Activated T-helper 1 cell treated with anti-CD3 and anti-CD28 coated beads, Interleukin-12 subunit alpha, Interleukin-12 subunit beta, Interleukin-2, Interleukin-4 antibody, amounts not matched to agents 30 ng/mL and 10 ng/mL and 1 ng/mL, durations not matched to agents 14 hours and 24 hours and 36 hours (primary cell): ENCODE measurements around the gene ERVK3-1. TPM values are rescaled to one million over a fixed set of nuclear protein-coding genes. Genes with fewer than 3 reads are reported as not detected.

Experiments used
- DNase-seq: peaks from one replicate; pipeline ENCODE4 v3.0.0; 2021; ENCODE audit warnings: low spot score
- H3K27ac Mint-ChIP-seq: one replicate; pipeline ENCODE4 v1.8.0; 2021; ENCODE audit warnings: mild to moderate bottlenecking, mixed read lengths
- H3K27me3 Mint-ChIP-seq: one replicate; pipeline ENCODE4 v1.8.0; 2022; ENCODE audit warnings: mild to moderate bottlenecking, moderate library complexity, mixed read lengths; ENCODE audit not compliant: insufficient read depth
- H3K36me3 Mint-ChIP-seq: one replicate; pipeline ENCODE4 v1.8.0; 2021; ENCODE audit warnings: low read depth, mixed read lengths
- H3K4me1 Mint-ChIP-seq: one replicate; pipeline ENCODE4 v1.8.0; 2021; ENCODE audit warnings: low read depth, mixed read lengths
- H3K4me3 Mint-ChIP-seq: one replicate; pipeline ENCODE4 v1.8.0; 2021; ENCODE audit warnings: mild to moderate bottlenecking, moderate library complexity, mixed read lengths
- H3K9me3 Mint-ChIP-seq: one replicate; pipeline ENCODE4 v1.8.0; 2021; ENCODE audit warnings: mixed read lengths
- intact Hi-C: fragments of 100-400 bp; cut with micrococcal nuclease; formaldehyde crosslinking; loops from one replicate; pipeline ENCODE4 v1.15.1; 2024
- total RNA-seq: library from RNA; stranded (reverse); gene quantifications from 2 replicates; pipeline ENCODE4 v1.2.3, GENCODE V29; 2022

ERVK3-1 gene
- total RNA-seq, 1 donor from 2014 or later = 87.1 TPM

DNA sequence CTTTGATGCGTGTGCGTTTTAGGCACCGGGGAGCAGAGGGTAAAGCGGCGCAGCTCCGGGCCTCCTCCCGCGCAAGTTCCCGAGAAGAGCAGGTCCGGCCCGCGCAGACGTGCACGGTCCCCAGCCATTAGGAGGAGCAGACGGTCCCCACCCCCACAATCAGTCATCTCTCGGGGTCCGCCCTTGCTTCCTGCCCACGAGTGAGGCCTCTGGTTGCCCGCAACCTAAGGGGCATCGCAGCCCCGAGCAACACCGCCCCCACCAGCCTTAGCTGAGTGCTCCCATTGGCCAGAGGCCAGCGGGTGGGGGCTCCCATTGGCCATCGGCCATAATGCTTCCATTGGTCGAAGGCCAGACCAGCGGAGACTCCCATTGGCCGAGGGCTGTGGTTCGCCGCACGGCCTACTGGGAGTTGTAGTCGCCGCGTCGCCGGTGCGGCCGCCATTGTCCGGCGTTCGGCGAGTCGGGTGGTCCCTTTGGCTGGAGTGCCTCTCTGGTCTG is 26.6 kb upstream of the ERVK3-1 start, which contains the start of gene ZNF8:
ZNF8 (plus strand) TSS at position 415 of the 501 bp plus-strand sequence. CDS start 127 bp downstream, outside the sequence.
- peak; percentile 97 for DNase-seq
- Mint-ChIP-seq H3K27me3 (no peaks in the 10 kb centered on the region), H3K4me1 (peaks cover 23% of the 10 kb centered on the region), H3K9me3 (peaks cover 29% of the 10 kb centered on the region), H3K36me3 (peaks cover 54% of the 10 kb centered on the region), H3K4me3 (peak within 1 kb of the TSS; percentile 92), H3K27ac (peak within 1 kb of the TSS; percentile 93)
- intact Hi-C loops = loop anchor here (1.0 to 5.0 kb wide), 12 partner anchors 27 to 843 kb away; partner anchors contain the start of genes ERVK3-1, ZNF132, ZNF274 and ZNF324B

DNA sequence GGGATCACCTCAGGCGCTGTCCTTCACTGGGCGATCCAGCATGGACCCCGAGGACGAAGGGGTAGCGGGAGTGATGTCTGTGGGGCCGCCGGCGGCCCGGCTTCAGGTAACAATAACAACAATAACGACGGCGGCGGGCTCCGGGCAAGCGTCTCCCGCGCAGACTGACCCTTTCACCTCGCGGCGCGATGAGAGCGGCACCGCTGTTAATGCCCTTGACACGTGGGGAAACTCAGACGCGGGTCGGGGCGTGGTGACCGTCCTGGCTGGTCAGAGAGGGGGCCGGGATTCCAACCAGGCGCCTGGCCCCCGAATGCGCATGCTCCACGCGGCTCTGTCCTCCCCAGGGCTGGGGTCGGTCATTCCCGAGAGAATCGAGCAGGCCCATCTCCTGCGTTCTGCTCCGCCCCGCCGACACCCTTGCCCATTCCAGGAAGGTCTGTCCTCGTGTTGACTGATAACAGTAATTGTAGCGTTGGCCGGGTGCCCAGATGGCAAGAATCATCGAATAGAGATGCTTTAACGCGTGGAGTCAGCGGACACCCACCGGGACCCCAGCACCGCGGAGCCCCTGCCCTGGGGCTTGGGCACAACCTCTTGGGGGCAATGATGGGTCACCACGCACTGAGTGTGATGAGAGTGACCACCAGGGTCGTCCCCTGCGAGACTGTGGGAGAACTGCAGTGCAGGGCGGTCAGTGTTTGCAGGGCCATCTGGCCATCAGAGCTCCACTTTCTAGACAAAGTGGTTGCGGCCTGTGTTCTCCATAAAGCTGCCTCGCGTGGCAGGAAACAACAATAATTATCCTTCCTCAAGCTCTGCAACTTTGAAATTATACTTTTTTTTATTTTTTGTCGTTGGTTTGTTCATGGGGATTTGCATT is 25.9 kb upstream of the ERVK3-1 start:
- H3K4me1 Mint-ChIP-seq = peaks cover 23% of the 10 kb centered on the region
- H3K4me3 Mint-ChIP-seq = peak overlapping the region; percentile 92
- H3K9me3 Mint-ChIP-seq = peaks cover 26% of the 10 kb centered on the region
- H3K27ac Mint-ChIP-seq = peak overlapping the region; percentile 93
- H3K27me3 Mint-ChIP-seq = no peaks in the 10 kb centered on the region
- intact Hi-C loops = loop anchor here (5.0 kb wide), 1 partner anchor 68 kb away; no protein-coding TSS in a partner anchor
- H3K36me3 Mint-ChIP-seq = peaks cover 52% of the 10 kb centered on the region
- DNase-seq = peak; percentile 33

DNA sequence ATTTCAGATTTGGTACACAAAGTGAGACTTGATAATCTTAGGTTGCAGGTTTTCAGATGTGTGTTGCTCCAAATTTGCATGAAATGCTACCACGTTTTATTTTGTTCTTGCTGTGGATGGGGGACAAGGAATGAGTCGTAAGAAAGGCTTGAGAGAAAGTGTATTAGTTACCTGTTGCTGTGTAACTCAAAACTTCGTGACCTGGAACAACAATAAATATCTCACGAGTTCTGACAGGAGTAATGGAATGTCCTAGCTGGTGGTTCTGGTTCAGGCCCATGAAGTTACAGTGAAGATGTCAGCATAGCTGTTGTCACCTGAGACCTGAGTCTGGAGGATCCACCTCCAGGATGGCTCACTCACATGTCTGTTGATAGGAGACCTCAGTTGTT is 25.3 kb upstream of the ERVK3-1 start:
- Mint-ChIP-seq H3K9me3 (peaks cover 20% of the 10 kb centered on the region), H3K36me3 (peaks cover 50% of the 10 kb centered on the region), H3K27me3 (no peaks in the 10 kb centered on the region), H3K4me1 (peaks cover 23% of the 10 kb centered on the region), H3K4me3 (peak overlapping the region; percentile 92), H3K27ac (peak overlapping the region; percentile 3)
- intact Hi-C loops = loop anchor here (5.0 kb wide), 1 partner anchor 67 kb away; no protein-coding TSS in a partner anchor
- DNase-seq = no peak

DNA sequence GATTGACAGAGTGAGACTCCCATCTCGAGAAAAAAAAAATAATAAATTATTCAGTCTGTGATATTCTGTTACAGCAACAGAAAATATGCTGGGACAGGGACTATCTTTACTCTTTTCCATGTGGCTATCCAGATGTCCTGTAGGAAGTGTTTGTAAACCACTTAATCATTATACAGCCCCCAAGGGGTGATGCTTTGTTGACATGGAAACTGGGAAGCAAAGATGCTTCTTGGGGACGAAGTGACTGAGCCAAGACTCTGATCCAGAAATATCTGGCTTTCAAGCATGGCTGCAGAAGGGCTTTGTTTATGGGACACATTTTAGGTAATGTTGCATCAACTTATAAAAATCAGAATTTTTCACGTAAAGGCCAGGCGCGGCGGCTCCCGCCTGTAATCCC is 21.0 kb upstream of the ERVK3-1 start:
- Mint-ChIP-seq H3K27me3 (no peaks in the 10 kb centered on the region), H3K27ac (no peak overlapping the region), H3K4me1 (peaks cover 22% of the 10 kb centered on the region), H3K9me3 (peaks cover 14% of the 10 kb centered on the region), H3K36me3 (peaks cover 64% of the 10 kb centered on the region), H3K4me3 (no peak overlapping the region)
- intact Hi-C loops = no loop called here
- no peak for DNase-seq

DNA sequence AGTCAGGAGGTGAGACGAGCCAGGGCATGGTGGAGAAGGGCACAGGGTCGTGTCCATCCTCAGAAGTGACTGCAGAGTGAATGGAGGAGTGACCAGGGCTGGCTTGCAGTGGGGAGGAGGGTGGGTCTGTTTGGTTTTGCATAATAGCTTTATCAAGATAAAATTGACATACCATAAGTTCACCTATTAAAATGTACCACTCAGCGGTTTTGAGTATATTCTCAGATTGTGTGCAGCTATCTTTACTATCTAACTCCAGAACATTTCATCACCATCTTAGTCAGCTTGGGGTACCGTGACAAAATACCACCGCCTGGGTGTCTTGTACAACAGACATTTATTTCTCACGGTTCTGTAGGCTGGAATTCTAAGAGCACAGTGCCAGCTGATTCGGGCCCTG is 13.2 kb upstream of the ERVK3-1 start:
- Mint-ChIP-seq H3K27me3 (no peaks in the 10 kb centered on the region), H3K4me1 (no peaks in the 10 kb centered on the region), H3K27ac (no peak overlapping the region)

DNA sequence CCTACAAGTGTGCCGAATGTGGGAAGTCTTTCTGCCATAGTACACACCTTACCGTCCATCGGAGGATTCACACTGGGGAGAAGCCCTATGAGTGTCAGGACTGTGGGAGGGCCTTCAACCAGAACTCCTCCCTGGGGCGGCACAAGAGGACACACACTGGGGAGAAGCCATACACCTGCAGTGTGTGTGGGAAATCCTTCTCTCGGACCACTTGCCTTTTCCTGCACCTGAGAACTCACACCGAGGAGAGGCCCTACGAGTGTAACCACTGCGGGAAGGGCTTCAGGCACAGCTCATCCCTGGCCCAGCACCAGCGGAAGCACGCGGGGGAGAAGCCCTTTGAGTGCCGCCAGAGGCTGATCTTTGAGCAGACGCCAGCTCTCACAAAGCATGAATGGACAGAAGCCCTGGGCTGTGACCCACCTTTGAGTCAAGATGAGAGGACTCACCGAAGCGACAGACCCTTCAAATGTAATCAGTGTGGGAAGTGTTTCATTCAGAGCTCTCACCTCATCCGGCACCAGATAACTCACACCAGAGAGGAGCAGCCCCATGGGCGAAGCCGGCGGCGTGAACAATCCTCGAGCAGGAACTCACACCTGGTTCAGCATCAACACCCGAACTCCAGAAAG is 10.3 kb upstream of the ERVK3-1 start:
- Mint-ChIP-seq H3K9me3 (peaks cover 50% of the 10 kb centered on the region), H3K4me3 (no peak overlapping the region), H3K36me3 (peaks cover 75% of the 10 kb centered on the region), H3K27ac (no peak overlapping the region), H3K27me3 (no peaks in the 10 kb centered on the region), H3K4me1 (no peaks in the 10 kb centered on the region)
- DNase-seq = no peak
- intact Hi-C loops = no loop called here

More for the DNA sequence above, 13.2 kb upstream of the ERVK3-1 start:
- intact Hi-C loops = no loop called here
- Mint-ChIP-seq H3K36me3 (peaks cover 79% of the 10 kb centered on the region), H3K4me3 (no peak overlapping the region), H3K9me3 (peaks cover 42% of the 10 kb centered on the region)
- no peak for DNase-seq

DNA sequence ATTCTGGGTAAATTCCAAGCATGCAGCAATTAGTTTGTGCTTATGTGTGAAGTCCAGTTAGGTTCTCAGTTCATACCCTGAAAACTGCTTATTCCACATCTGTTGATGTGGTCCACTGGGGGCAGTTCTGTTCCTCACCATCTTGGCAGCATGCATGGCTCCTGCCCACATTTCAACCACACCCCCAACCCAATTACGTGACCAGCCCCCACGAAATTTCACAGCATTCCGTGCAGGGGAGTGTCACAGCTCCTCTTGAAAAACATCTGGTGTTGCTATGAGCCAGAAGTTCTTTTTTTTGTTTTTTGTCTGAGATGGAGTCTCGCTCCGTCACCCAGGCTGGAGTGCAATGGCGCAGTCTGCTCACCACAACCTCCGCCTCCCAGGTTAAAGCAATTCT is 9.1 kb upstream of the ERVK3-1 start:
- no peaks in the 10 kb centered on the region for H3K4me1 Mint-ChIP-seq
- H3K27me3 Mint-ChIP-seq = no peaks in the 10 kb centered on the region
- DNase-seq = no peak
- intact Hi-C loops = no loop called here
- peaks cover 78% of the 10 kb centered on the region for H3K36me3 Mint-ChIP-seq
- no peak overlapping the region for H3K27ac Mint-ChIP-seq
- H3K4me3 Mint-ChIP-seq = no peak overlapping the region
- peaks cover 58% of the 10 kb centered on the region for H3K9me3 Mint-ChIP-seq

DNA sequence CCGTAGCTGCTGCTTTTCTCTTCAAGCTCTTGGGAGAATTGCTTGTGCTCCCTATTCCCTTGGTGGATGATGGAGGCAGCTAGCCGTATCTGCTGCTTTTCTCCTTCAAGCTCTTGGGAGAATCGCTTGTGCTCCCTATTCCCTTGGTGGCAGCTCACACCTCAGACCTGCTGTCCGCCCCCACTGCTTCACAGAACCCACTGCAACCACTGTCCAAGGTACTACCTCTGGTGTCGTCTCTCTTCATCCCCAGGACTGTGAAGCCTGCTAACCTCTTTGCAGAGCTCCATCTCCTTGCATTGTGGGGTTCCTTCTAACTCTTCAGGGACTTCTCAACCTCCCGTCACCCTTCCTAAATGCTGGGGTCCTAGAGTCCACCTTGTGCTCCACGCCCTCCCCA is 4.6 kb upstream of the ERVK3-1 start:
- Mint-ChIP-seq H3K9me3 (peaks cover 25% of the 10 kb centered on the region), H3K4me1 (peaks cover 12% of the 10 kb centered on the region), H3K36me3 (peaks cover 51% of the 10 kb centered on the region), H3K27me3 (no peaks in the 10 kb centered on the region), H3K27ac (no peak overlapping the region), H3K4me3 (no peak overlapping the region)
- intact Hi-C loops = loop anchor here (10.0 kb wide), 2 partner anchors 296 to 1016 kb away; partner anchors contain the start of genes ZNF460 and ZNF606
- no peak for DNase-seq

DNA sequence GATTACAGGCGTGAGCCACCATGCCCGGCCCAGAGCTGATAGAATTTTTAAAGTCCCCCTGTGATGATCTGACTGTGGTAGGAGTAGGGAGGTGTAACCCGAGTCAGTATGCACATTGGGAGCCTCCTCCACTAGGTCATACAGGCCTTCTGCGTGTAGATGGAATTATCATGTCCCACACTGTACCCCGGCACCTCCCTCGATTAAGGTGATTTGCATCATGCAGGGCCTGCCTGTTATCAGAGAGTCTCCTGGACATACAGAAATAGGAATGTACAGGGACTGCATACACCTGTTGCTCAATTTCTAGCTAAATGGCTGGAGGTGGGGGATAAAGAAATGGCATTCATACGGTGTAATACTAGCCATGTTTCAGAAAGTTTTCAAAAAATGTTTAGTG is 922 bp upstream of the ERVK3-1 start:
- Mint-ChIP-seq H3K27ac (peak overlapping the region; percentile 96), H3K27me3 (no peaks in the 10 kb centered on the region), H3K4me1 (peaks cover 40% of the 10 kb centered on the region), H3K36me3 (peaks cover 60% of the 10 kb centered on the region), H3K4me3 (peak overlapping the region; percentile 97), H3K9me3 (peaks cover 18% of the 10 kb centered on the region)
- intact Hi-C loops = loop anchor here (2.0 to 10.0 kb wide), 3 partner anchors 163 to 1019 kb away; partner anchors contain the start of genes ZNF324, ZNF460 and ZNF606
- no peak for DNase-seq

DNA sequence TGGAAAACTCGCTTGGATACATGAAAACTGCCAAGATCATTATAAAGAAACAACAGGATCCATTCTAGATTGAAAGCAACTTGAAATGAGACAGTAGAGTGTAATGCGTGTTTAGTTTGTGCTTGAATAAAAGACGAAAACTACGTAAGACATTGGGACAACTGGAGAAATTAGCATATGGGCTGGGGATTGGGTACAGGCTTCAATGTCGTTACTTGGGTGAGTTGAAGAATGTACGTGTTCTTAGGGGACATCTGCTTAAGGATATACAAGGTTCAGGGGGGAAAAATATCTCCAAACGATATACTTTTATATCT is 471 bp upstream of the ERVK3-1 start:
- peak overlapping the region; percentile 96 for H3K27ac Mint-ChIP-seq
- peaks cover 17% of the 10 kb centered on the region for H3K9me3 Mint-ChIP-seq
- no peak for DNase-seq
- H3K27me3 Mint-ChIP-seq = no peaks in the 10 kb centered on the region
- H3K4me1 Mint-ChIP-seq = peaks cover 43% of the 10 kb centered on the region
- intact Hi-C loops = loop anchor here (1.0 to 10.0 kb wide), 19 partner anchors 22 to 1020 kb away; partner anchors contain the start of genes RPS5, ZBTB45, ZNF132 and ZNF274
- H3K4me3 Mint-ChIP-seq = peak overlapping the region; percentile 97
- H3K36me3 Mint-ChIP-seq = peaks cover 62% of the 10 kb centered on the region

DNA sequence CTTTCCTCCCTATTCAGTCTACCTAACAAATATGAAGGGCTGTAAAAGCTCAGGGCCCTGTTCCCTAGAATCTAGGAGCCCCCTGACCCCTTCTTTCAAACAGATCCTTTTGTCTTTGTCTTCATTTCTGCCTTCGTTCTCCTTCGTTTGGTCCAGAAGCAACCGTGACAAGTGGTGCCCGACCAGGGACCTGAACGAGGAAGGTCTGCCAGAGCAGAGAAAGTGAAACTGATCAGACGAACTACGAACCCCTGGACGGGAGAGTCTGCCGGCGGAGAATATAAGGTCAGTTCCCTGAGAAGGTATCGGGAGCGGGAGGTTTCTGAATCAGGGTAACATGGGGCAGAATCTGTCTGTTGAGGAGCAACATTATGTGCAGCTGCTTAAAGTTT is 751 bp downstream of the ERVK3-1 start:
- H3K27me3 Mint-ChIP-seq = no peaks in the 10 kb centered on the region
- H3K4me3 Mint-ChIP-seq = peak overlapping the region; percentile 97
- peaks cover 63% of the 10 kb centered on the region for H3K36me3 Mint-ChIP-seq
- peaks cover 43% of the 10 kb centered on the region for H3K4me1 Mint-ChIP-seq
- peaks cover 8% of the 10 kb centered on the region for H3K9me3 Mint-ChIP-seq
- intact Hi-C loops = loop anchor here (1.0 to 10.0 kb wide), 19 partner anchors 20 to 1021 kb away; partner anchors contain the start of genes RPS5, ZBTB45, ZNF132 and ZNF274
- H3K27ac Mint-ChIP-seq = peak overlapping the region; percentile 96
- no peak for DNase-seq

DNA sequence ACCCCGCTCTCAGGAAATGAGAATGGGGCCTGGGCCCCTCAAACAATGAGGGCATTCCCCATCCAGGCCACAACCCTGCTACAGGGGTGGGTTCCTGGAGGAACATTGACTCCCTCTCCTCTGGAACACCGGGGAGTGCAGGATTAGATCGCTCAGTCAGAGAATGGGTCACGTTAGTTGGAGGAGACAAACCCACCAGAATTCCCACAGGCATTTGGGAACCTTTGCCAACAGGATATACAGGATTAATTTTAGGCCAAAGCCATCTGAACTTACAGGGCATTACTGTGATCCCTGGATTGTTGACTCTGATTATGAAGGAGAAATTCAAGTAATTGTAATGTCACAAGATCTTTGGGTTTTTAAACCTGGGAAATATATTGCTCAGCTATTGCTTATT is 2.6 kb downstream of the ERVK3-1 start:
- Mint-ChIP-seq H3K27me3 (no peaks in the 10 kb centered on the region), H3K4me1 (peaks cover 43% of the 10 kb centered on the region), H3K27ac (no peak overlapping the region), H3K36me3 (peaks cover 70% of the 10 kb centered on the region), H3K4me3 (no peak overlapping the region), H3K9me3 (peaks cover 4% of the 10 kb centered on the region)
- intact Hi-C loops = loop anchor here (10.0 kb wide), 2 partner anchors 303 to 1023 kb away; partner anchors contain the start of genes ZNF460 and ZNF606
- no peak for DNase-seq
